ENCODE results near the gene CTLA4.

The CTLA4 gene

DNA sequence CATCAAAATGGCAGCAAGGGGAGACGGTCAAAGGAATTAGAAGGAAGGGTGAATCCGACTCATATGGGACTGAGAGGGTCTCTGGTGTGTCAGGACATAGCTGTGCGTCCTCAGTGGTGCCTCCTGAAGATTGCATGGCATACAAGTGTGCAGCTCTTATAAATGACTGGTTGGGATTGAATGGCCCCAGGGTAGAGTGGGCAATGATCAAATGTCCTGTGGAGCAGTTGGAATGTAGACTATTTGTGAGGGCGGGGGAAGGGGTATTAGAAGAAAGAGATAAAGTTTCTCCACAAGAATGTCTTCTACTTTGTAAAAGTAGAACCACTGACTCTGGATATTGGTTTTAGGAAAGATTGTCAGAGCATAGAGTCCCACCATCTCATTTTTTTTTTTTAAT, 24.6 kb downstream of the CTLA4 start:
- H3K18ac ChIP-seq (ENCODE audit: low read length), result no peak overlapping the region
- no peak overlapping the region for H3K4me2 ChIP-seq (ENCODE audit: insufficient read depth, low read length, poor library complexity, severe bottlenecking)
- no peak overlapping the region for H3K14ac ChIP-seq (ENCODE audit: low read length)
- H3K4me1 ChIP-seq (ENCODE audit: control insufficient read depth in 2 of 2, insufficient read depth in 1 of 2, low read depth in 1 of 2, low read length in 2 of 2), result peaks cover 0 to 2% of the 10 kb centered on the region in 2 donors
- H3K27ac ChIP-seq (replicated peaks; ENCODE audit: low read length), result no peak overlapping the region
- no peak overlapping the region for H2BK15ac ChIP-seq (ENCODE audit: low read length)
- no peaks in the 10 kb centered on the region for H3K9me3 ChIP-seq (replicated peaks in 1 of 2; ENCODE audit: control insufficient read depth in 2 of 2, insufficient read depth in 1 of 2, low read depth in 1 of 2, low read length in 2 of 2)
- no peak overlapping the region for H3K9ac ChIP-seq (ENCODE audit: low read depth, low read length, poor library complexity)
- H3K4ac ChIP-seq (ENCODE audit: low read length), result no peak overlapping the region
- H2BK120ac ChIP-seq (ENCODE audit: low read depth, low read length), result no peak overlapping the region
- no peak overlapping the region for H2BK12ac ChIP-seq (ENCODE audit: low read length)
- no peak overlapping the region for H3K23ac ChIP-seq (ENCODE audit: low read depth, low read length, poor library complexity)
- H3K36me3 ChIP-seq (replicated peaks in 1 of 2; ENCODE audit: control insufficient read depth in 2 of 2, insufficient read depth in 2 of 2, low read length in 2 of 2), result no peaks in the 10 kb centered on the region
- no peak overlapping the region for H3K4me3 ChIP-seq (ENCODE audit: low read length in 2 of 2)
- no CpG with 5 or more reads among the region's 4 CpGs for WGBS, 2 donors (ENCODE audit: extremely low coverage in 2 of 2, insufficient read length in 2 of 2, insufficient replicate concordance in 1 of 2)
- no peaks in the 10 kb centered on the region for H3K79me1 ChIP-seq (ENCODE audit: low read depth, low read length)
- no peak overlapping the region for H4K8ac ChIP-seq (ENCODE audit: low read depth, low read length)
- DNase-seq (ENCODE audit: low spot score), result no peak
- H2AK5ac ChIP-seq (ENCODE audit: low read depth, low read length), result no peak overlapping the region
- H4K91ac ChIP-seq (ENCODE audit: low read depth, low read length, poor library complexity), result no peak overlapping the region
- H3K27me3 ChIP-seq (ENCODE audit: control insufficient read depth in 3 of 3, insufficient read depth in 3 of 3, low read depth in 1 of 3, low read length in 3 of 3), result no peaks in the 10 kb centered on the region
- no peak overlapping the region for H2BK5ac ChIP-seq (ENCODE audit: low read length)
- H2AFZ ChIP-seq (ENCODE audit: low read length), result no peak overlapping the region

DNA sequence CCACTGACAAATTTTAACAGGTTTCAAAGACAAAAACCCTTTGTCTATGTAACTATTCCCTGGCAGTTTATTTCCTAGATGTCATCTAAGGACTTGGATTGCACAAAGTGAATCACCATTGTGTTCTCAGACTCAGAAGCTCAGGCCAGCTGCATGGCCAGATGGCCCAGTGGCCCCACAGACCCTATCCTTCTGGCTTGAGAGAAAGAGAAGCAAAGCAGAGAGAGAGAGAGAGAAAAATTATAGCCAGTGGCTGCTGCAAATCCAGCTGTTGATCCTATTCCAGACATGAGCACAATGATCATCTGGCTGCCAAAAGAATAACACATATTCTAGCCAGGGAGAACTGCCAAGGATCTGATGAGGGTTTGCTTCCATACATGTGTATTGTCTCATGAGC, 25.8 kb downstream of the CTLA4 start:
- no peak overlapping the region for H2BK120ac ChIP-seq (ENCODE audit: low read depth, low read length)
- H3K79me1 ChIP-seq (ENCODE audit: low read depth, low read length), result no peaks in the 10 kb centered on the region
- no peak overlapping the region for H3K18ac ChIP-seq (ENCODE audit: low read length)
- H3K4me1 ChIP-seq (ENCODE audit: control insufficient read depth in 2 of 2, insufficient read depth in 1 of 2, low read depth in 1 of 2, low read length in 2 of 2), result no peaks in the 10 kb centered on the region
- H2AK5ac ChIP-seq (ENCODE audit: low read depth, low read length), result no peak overlapping the region
- H3K23ac ChIP-seq (ENCODE audit: low read depth, low read length, poor library complexity), result no peak overlapping the region
- no peak overlapping the region for H2BK12ac ChIP-seq (ENCODE audit: low read length)
- H3K4me2 ChIP-seq (ENCODE audit: insufficient read depth, low read length, poor library complexity, severe bottlenecking), result no peak overlapping the region
- H3K4ac ChIP-seq (ENCODE audit: low read length), result no peak overlapping the region
- H3K27me3 ChIP-seq (ENCODE audit: control insufficient read depth in 3 of 3, insufficient read depth in 3 of 3, low read depth in 1 of 3, low read length in 3 of 3), result peaks cover 0 to 3% (median 0%) of the 10 kb centered on the region in 3 experiments
- H3K4me3 ChIP-seq (ENCODE audit: low read length in 2 of 2), result no peak overlapping the region
- no peak for DNase-seq (ENCODE audit: low spot score)
- no peak overlapping the region for H4K91ac ChIP-seq (ENCODE audit: low read depth, low read length, poor library complexity)
- H3K14ac ChIP-seq (ENCODE audit: low read length), result no peak overlapping the region
- no peak overlapping the region for H2BK5ac ChIP-seq (ENCODE audit: low read length)
- no peak overlapping the region for H2BK15ac ChIP-seq (ENCODE audit: low read length)
- no peaks in the 10 kb centered on the region for H3K9me3 ChIP-seq (replicated peaks in 1 of 2; ENCODE audit: control insufficient read depth in 2 of 2, insufficient read depth in 1 of 2, low read depth in 1 of 2, low read length in 2 of 2)
- H3K36me3 ChIP-seq (replicated peaks in 1 of 2; ENCODE audit: control insufficient read depth in 2 of 2, insufficient read depth in 2 of 2, low read length in 2 of 2), result no peaks in the 10 kb centered on the region
- no peak overlapping the region for H4K8ac ChIP-seq (ENCODE audit: low read depth, low read length)
- H3K27ac ChIP-seq (replicated peaks; ENCODE audit: low read length), result no peak overlapping the region
- H2AFZ ChIP-seq (ENCODE audit: low read length), result no peak overlapping the region
- H3K9ac ChIP-seq (ENCODE audit: low read depth, low read length, poor library complexity), result no peak overlapping the region

- Histone ChIP-seq H3K4ac (ENCODE audit: low read length) (no peak overlapping the region), H3K9ac (ENCODE audit: low read depth, low read length, poor library complexity) (no peak overlapping the region), H2BK120ac (ENCODE audit: low read depth, low read length) (no peak overlapping the region), H3K4me2 (ENCODE audit: insufficient read depth, low read length, poor library complexity, severe bottlenecking) (no peak overlapping the region), H2BK12ac (ENCODE audit: low read length) (no peak overlapping the region), H3K4me1 (ENCODE audit: control insufficient read depth in 2 of 2, insufficient read depth in 1 of 2, low read depth in 1 of 2, low read length in 2 of 2) (no peaks in the 10 kb centered on the region), H3K27me3 (ENCODE audit: control insufficient read depth in 3 of 3, insufficient read depth in 3 of 3, low read depth in 1 of 3, low read length in 3 of 3) (peaks cover 0 to 5% (median 0%) of the 10 kb centered on the region in 3 experiments), H3K4me3 (ENCODE audit: low read length in 2 of 2) (no peak overlapping the region), H3K79me1 (ENCODE audit: low read depth, low read length) (no peaks in the 10 kb centered on the region), H3K9me3 (replicated peaks in 1 of 2; ENCODE audit: control insufficient read depth in 2 of 2, insufficient read depth in 1 of 2, low read depth in 1 of 2, low read length in 2 of 2) (no peaks in the 10 kb centered on the region), H2BK15ac (ENCODE audit: low read length) (no peak overlapping the region), H4K8ac (ENCODE audit: low read depth, low read length) (no peak overlapping the region), H2AFZ (ENCODE audit: low read length) (no peak overlapping the region), H3K14ac (ENCODE audit: low read length) (no peak overlapping the region), H3K36me3 (replicated peaks in 1 of 2; ENCODE audit: control insufficient read depth in 2 of 2, insufficient read depth in 2 of 2, low read length in 2 of 2) (no peaks in the 10 kb centered on the region), H2BK5ac (ENCODE audit: low read length) (no peak overlapping the region), H3K18ac (ENCODE audit: low read length) (no peak overlapping the region), H3K27ac (replicated peaks; ENCODE audit: low read length) (no peak overlapping the region), H4K91ac (ENCODE audit: low read depth, low read length, poor library complexity) (no peak overlapping the region), H2AK5ac (ENCODE audit: low read depth, low read length) (no peak overlapping the region), H3K23ac (ENCODE audit: low read depth, low read length, poor library complexity) (no peak overlapping the region)
- DNase-seq (ENCODE audit: low spot score), result no peak
- no CpG with 5 or more reads among the region's 7 CpGs for WGBS, 2 donors (ENCODE audit: extremely low coverage in 2 of 2, insufficient read length in 2 of 2, insufficient replicate concordance in 1 of 2)
Measured at GRCh38 chr2:203893840-203894239, 26.3 kb downstream of the CTLA4 start.

DNA sequence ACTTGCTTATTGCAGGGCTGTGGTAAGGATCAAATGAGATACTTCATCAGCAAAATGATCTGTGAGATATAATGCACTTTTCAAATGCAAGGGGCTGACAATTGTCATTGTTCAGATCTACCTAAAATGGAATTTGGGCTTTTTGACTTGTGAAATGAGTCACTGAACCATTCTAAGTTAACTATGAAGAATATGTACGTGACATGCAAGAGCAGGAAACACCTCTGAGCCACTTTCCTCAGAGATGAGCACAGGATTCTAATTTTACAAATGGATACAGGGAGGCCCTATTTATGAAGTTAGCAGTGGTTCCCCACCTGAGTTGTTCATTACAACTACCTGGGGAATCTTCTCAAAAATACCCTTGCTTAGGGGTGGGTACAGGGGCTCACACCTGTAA, 26.7 kb downstream of the CTLA4 start:
- no peak overlapping the region for H3K14ac ChIP-seq (ENCODE audit: low read length)
- H2AFZ ChIP-seq (ENCODE audit: low read length), result no peak overlapping the region
- no peaks in the 10 kb centered on the region for H3K4me1 ChIP-seq (ENCODE audit: control insufficient read depth in 2 of 2, insufficient read depth in 1 of 2, low read depth in 1 of 2, low read length in 2 of 2)
- no peak overlapping the region for H3K23ac ChIP-seq (ENCODE audit: low read depth, low read length, poor library complexity)
- H3K9ac ChIP-seq (ENCODE audit: low read depth, low read length, poor library complexity), result no peak overlapping the region
- H3K4me2 ChIP-seq (ENCODE audit: insufficient read depth, low read length, poor library complexity, severe bottlenecking), result no peak overlapping the region
- H3K4ac ChIP-seq (ENCODE audit: low read length), result no peak overlapping the region
- H2BK12ac ChIP-seq (ENCODE audit: low read length), result no peak overlapping the region
- no peak overlapping the region for H4K91ac ChIP-seq (ENCODE audit: low read depth, low read length, poor library complexity)
- H3K27ac ChIP-seq (replicated peaks; ENCODE audit: low read length), result no peak overlapping the region
- H2AK5ac ChIP-seq (ENCODE audit: low read depth, low read length), result no peak overlapping the region
- peaks cover 0 to 5% (median 0%) of the 10 kb centered on the region in 3 experiments for H3K27me3 ChIP-seq (ENCODE audit: control insufficient read depth in 3 of 3, insufficient read depth in 3 of 3, low read depth in 1 of 3, low read length in 3 of 3)
- no peak for DNase-seq (ENCODE audit: low spot score)
- H4K8ac ChIP-seq (ENCODE audit: low read depth, low read length), result no peak overlapping the region
- H3K36me3 ChIP-seq (replicated peaks in 1 of 2; ENCODE audit: control insufficient read depth in 2 of 2, insufficient read depth in 2 of 2, low read length in 2 of 2), result no peaks in the 10 kb centered on the region
- no peak overlapping the region for H2BK15ac ChIP-seq (ENCODE audit: low read length)
- no peaks in the 10 kb centered on the region for H3K9me3 ChIP-seq (replicated peaks in 1 of 2; ENCODE audit: control insufficient read depth in 2 of 2, insufficient read depth in 1 of 2, low read depth in 1 of 2, low read length in 2 of 2)
- no peak overlapping the region for H3K4me3 ChIP-seq (ENCODE audit: low read length in 2 of 2)
- H2BK120ac ChIP-seq (ENCODE audit: low read depth, low read length), result no peak overlapping the region
- H2BK5ac ChIP-seq (ENCODE audit: low read length), result no peak overlapping the region
- WGBS, 2 donors (ENCODE audit: extremely low coverage in 2 of 2, insufficient read length in 2 of 2, insufficient replicate concordance in 1 of 2), result no CpG with 5 or more reads among the region's 1 CpG
- no peak overlapping the region for H3K18ac ChIP-seq (ENCODE audit: low read length)
- no peaks in the 10 kb centered on the region for H3K79me1 ChIP-seq (ENCODE audit: low read depth, low read length)

Data from neuronal stem cell (in vitro differentiated cells).